ENCODE data around the gene CES2. TPM values are rescaled to one million over a fixed set of nuclear protein-coding genes. Genes with fewer than 3 reads are reported as not detected.

CES2 gene
- total and polyA plus RNA-seq, 2 of the 8 experiments (the other 6 are each of a cell fraction or from before 2014, with no cell fraction given): 8.6 to 14.7 TPM

DNA sequence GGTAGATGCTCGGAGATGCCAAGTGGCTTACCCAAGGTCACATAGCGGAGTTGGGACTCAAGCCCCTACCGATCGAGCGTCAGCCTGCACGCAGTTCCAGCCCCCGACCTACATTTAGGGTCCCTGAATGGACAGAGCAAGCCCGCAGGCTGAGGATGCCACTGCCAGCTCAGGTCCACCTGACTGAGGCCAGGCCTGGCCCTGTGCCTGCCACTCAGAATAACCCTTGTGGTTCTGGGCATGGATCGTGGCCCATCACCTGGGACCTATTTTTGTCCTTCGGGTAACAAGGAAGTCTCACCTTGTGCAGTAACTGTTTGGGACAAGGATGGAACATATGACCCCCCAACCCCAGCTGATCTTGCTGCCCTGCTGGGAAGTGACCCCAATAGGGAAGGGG lies 33.7 kb upstream of the CES2 start:
- H3K4me3 ChIP-seq (ENCODE audit: extremely low read depth in 1 of 4, insufficient read depth in 2 of 4, low read depth in 3 of 4, low read length in 4 of 4): no peak overlapping the region
- H2BK12ac ChIP-seq (ENCODE audit: low read depth, low read length): no peak overlapping the region
- H3K23me2 ChIP-seq (ENCODE audit: low read depth, low read length): no peaks in the 10 kb centered on the region
- no peak overlapping the region for H2AK5ac ChIP-seq (ENCODE audit: low read depth, low read length)
- DNase-seq (ENCODE audit: low read depth in 1 of 2, low spot score in 2 of 2): no peak
- no peak overlapping the region for H3K18ac ChIP-seq (ENCODE audit: extremely low read depth, low read length)
- no peaks in the 10 kb centered on the region for H3K27me3 ChIP-seq (replicated peaks in 1 of 4; ENCODE audit: control insufficient read depth in 3 of 4, extremely low read depth in 1 of 4, insufficient read depth in 3 of 4, low read length in 3 of 4)
- H2BK20ac ChIP-seq (ENCODE audit: low read length): no peak overlapping the region
- H3K79me2 ChIP-seq (ENCODE audit: control insufficient read depth in 1 of 2, insufficient read depth in 2 of 2, low read length in 2 of 2): no peaks in the 10 kb centered on the region
- ChIA-PET POLR2A (ENCODE audit: partially characterized antibody) (interaction anchor here (1.2 to 1.3 kb wide), 2 partner anchors 9 to 42 kb away, joined by 3 to 5 read pairs; no protein-coding TSS in a partner anchor), CTCF (ENCODE audit: partially characterized antibody) (interaction anchor here (1.0 to 42.0 kb wide), 5 partner anchors 14 to 407 kb away, joined by 3 to 1009 read pairs (median 7); partner anchors contain the start of genes CDH16, CES3, CIAO2B and RRAD)
- TF ChIP-seq BRCA1 (IDR thresholded peaks at IDR 0.05; ENCODE audit: low read depth, low read length): no peak
- no peak overlapping the region for H3K9ac ChIP-seq (replicated peaks in 1 of 4; ENCODE audit: extremely low read depth in 1 of 4, low read depth in 3 of 4, low read length in 3 of 4)
- no peak overlapping the region for H3K27ac ChIP-seq (ENCODE audit: low read depth, low read length)
- H3K4me2 ChIP-seq (ENCODE audit: insufficient read depth in 1 of 2, low read depth in 2 of 2, low read length in 2 of 2): no peak overlapping the region
- H2BK15ac ChIP-seq (ENCODE audit: low read length): no peak overlapping the region
- no peak overlapping the region for H4K91ac ChIP-seq (replicated peaks; ENCODE audit: insufficient read length, low read length)
- H3K79me1 ChIP-seq (ENCODE audit: low read depth, low read length): no peaks in the 10 kb centered on the region
- no peaks in the 10 kb centered on the region for H3K9me3 ChIP-seq (ENCODE audit: insufficient read depth in 2 of 2, low read depth in 1 of 2, low read length in 1 of 2)
- H2AFZ ChIP-seq (ENCODE audit: low read length): no peak overlapping the region
- H2BK5ac ChIP-seq (ENCODE audit: low read depth, low read length): no peak overlapping the region
- H3K23ac ChIP-seq (ENCODE audit: insufficient read length): no peak overlapping the region
- no peak for FAIRE-seq
- H4K5ac ChIP-seq (ENCODE audit: insufficient read length, low read depth, low read length): no peak overlapping the region
- WGBS, 2 experiments (ENCODE audit: extremely low coverage in 1 of 2, insufficient coverage in 1 of 2, insufficient read length in 1 of 2, insufficient replicate concordance in 2 of 2, low coverage in 1 of 2, low lambda C conversion rate in 2 of 2, missing lambda C conversion rate in 1 of 2): 92% methylated on average over 10 of the region's 10 CpGs; no CpG with 5 or more reads in 1 of the 2 experiments
- no peak overlapping the region for H2BK120ac ChIP-seq (replicated peaks; ENCODE audit: low read depth, low read length)
- no peak overlapping the region for H3K4ac ChIP-seq (replicated peaks; ENCODE audit: insufficient read length, low read depth, low read length)
- H4K8ac ChIP-seq (ENCODE audit: extremely low read depth, insufficient read depth, low read length): no peak overlapping the region
- no peaks in the 10 kb centered on the region for H3K36me3 ChIP-seq (ENCODE audit: control insufficient read depth in 2 of 4, insufficient read depth in 4 of 4, low read length in 3 of 4)
- no peaks in the 10 kb centered on the region for H4K20me1 ChIP-seq (replicated peaks in 1 of 2; ENCODE audit: control insufficient read depth in 1 of 2, insufficient read depth in 2 of 2, low read length in 2 of 2)
- no peak overlapping the region for H3K56ac ChIP-seq (replicated peaks; ENCODE audit: insufficient read length, low read depth, low read length)
- peaks cover 0 to 6% (median 3%) of the 10 kb centered on the region in 4 experiments; a peak in 4 of 7 replicates for H3K4me1 ChIP-seq (replicated peaks in 1 of 4; ENCODE audit: control insufficient read depth in 3 of 4, insufficient read depth in 4 of 4, low read length in 3 of 4)
- H3K14ac ChIP-seq (ENCODE audit: insufficient read length): no peak overlapping the region

Data from H1 (cell line).